Peyer's patch (tissue), 4 donors: ENCODE measurements around the gene SSX7. TPM values are rescaled to one million over a fixed set of nuclear protein-coding genes. Genes with fewer than 3 reads are reported as not detected.

Experiments used
- DNase-seq, 3 donors: peaks; one replicate each; pipeline ENCODE4 v3.0.0-alpha.2; 2017 to 2019
- H3K27ac ChIP-seq, 4 donors: fragments of 200-600 bp; sonication (generic); one replicate each; pipeline ENCODE4 v1.5.1; 2016 to 2019
- H3K27me3 ChIP-seq, 2 donors: fragments of 200-600 bp; sonication (generic); one replicate each; pipeline ENCODE4 v1.5.1; 2019
- H3K36me3 ChIP-seq, 3 donors: fragments of 200-600 bp; sonication (generic); one replicate each; pipeline ENCODE4 v1.5.1; 2016 to 2019
- H3K4me1 ChIP-seq, 4 donors: fragments of 200-600 bp; sonication (generic); one replicate each; pipeline ENCODE4 v1.5.1; 2016 to 2019
- H3K4me3 ChIP-seq, 4 donors: fragments of 200-600 bp; sonication (generic); 1 replicate in 3 of 4; 2 replicates in 1 of 4; pipeline ENCODE4 v1.5.1; 2016 to 2019; ENCODE audit warnings: mild to moderate bottlenecking in 1 of 4
- H3K9me3 ChIP-seq, 4 donors: fragments of 200-600 bp; sonication (generic); one replicate each; pipeline ENCODE4 v1.5.1; 2016 to 2019; ENCODE audit warnings: mild to moderate bottlenecking in 1 of 4
- POLR2A ChIP-seq, 2 donors: fragments of 450-650 bp; IDR thresholded peaks; one replicate each; pipeline ENCODE4 v1.5.1; 2017; ENCODE audit warnings: antibody characterized with exemption in 2 of 2, mild to moderate bottlenecking in 2 of 2, moderate library complexity in 2 of 2
- small RNA-seq, 2 donors: library from RNA; depleted of rRNA; stranded (forward); fragments of <200 nt; gene quantifications; one replicate each; pipeline ENCODE3, GENCODE V24; 2016
- total RNA-seq, 4 donors: library from RNA; depleted of rRNA; stranded (reverse); fragments of >200 nt; gene quantifications; one replicate each; pipeline ENCODE4 v1.1.0, GENCODE V29; 2016
- TF ChIP-seq, protein P1 (sequence below), 6 experiments: fragments of 450-650 bp in 4 of 6; fragments of 200-600 bp in 2 of 6; sonication (generic) in 1 of 6; IDR thresholded peaks; one replicate each; pipeline ENCODE4 v1.5.1; 2017 to 2019; ENCODE audit warnings: antibody characterized with exemption in 6 of 6, mild to moderate bottlenecking in 3 of 6, moderate library complexity in 1 of 6

The SSX7 gene
- total RNA-seq, 4 donors from 2014 or later = not detected

DNA sequence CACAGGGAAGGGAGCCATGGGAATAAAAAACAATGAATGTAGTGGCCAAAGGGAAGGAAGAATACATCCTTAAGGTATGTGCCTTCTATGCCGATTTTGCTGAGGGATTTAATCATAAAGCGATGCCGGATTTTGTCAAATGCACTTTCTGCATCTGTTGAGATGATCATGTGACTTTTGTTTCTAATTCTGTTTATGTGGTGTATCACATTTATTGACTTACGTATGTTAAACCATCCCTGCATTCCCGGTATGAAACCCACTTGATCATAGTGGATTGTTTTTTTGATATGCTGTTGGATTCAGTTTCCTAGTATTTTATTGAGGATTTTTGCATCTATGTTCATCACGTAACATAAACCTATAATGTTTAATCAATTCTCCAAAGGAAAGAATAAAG, 60.0 kb downstream of the SSX7 start:
- Histone ChIP-seq H3K27me3 (no peaks in the 10 kb centered on the region), H3K4me3 (no peak overlapping the region), H3K4me1 (no peaks in the 10 kb centered on the region), H3K27ac (no peak overlapping the region), H3K9me3 (no peaks in the 10 kb centered on the region), H3K36me3 (no peaks in the 10 kb centered on the region)
- no peak for DNase-seq
- TF ChIP-seq, protein P1, sequence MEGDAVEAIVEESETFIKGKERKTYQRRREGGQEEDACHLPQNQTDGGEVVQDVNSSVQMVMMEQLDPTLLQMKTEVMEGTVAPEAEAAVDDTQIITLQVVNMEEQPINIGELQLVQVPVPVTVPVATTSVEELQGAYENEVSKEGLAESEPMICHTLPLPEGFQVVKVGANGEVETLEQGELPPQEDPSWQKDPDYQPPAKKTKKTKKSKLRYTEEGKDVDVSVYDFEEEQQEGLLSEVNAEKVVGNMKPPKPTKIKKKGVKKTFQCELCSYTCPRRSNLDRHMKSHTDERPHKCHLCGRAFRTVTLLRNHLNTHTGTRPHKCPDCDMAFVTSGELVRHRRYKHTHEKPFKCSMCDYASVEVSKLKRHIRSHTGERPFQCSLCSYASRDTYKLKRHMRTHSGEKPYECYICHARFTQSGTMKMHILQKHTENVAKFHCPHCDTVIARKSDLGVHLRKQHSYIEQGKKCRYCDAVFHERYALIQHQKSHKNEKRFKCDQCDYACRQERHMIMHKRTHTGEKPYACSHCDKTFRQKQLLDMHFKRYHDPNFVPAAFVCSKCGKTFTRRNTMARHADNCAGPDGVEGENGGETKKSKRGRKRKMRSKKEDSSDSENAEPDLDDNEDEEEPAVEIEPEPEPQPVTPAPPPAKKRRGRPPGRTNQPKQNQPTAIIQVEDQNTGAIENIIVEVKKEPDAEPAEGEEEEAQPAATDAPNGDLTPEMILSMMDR (IDR thresholded peaks at IDR 0.05) = no peak
- no peak for TF ChIP-seq POLR2A (IDR thresholded peaks at IDR 0.05)

Small RNA genes within 50 kb of the gene (small RNA-seq; reads per million reads assigned to genes)
- gene AL450023.3 (0 reads per million in 2 donors), gene RNA5SP504 (0 reads per million in 2 donors)

Other genes starting within 250 kb of the SSX7 start
- gene XAGE1A, start 159.1 kb downstream of the SSX7 start, total RNA-seq = not detected
- not detected for gene XAGE1B, start 137.8 kb downstream of the SSX7 start, total RNA-seq
- gene SSX2, start 52.3 kb upstream of the SSX7 start, total RNA-seq = not detected
- gene SSX2B, start 96.4 kb upstream of the SSX7 start, total RNA-seq = not detected
- gene SPANXN5, start 142.5 kb upstream of the SSX7 start, total RNA-seq = not detected
- not detected for gene XAGE5, start 156.4 kb upstream of the SSX7 start, total RNA-seq
- gene XAGE3, start 213.2 kb upstream of the SSX7 start, total RNA-seq = not detected
- gene FAM156B, start 242.4 kb upstream of the SSX7 start, total RNA-seq = 100 to 1,000 TPM in 1 of 4 donors, 10 to 100 TPM in 3; 26.6 to 102 (median 64.4) TPM